GM12878 (cell line): ENCODE results near the gene FKBP1B.

ENCODE experiments used
- CTCF ChIP-seq, 3 experiments: IDR thresholded peaks in 2 of 3; conservative IDR thresholded peaks in 1 of 3; 2 replicates each; pipeline ENCODE4 v1.5.1; 2011; ENCODE audit warnings: low read depth in 3 of 3, low read length in 3 of 3, mild to moderate bottlenecking in 3 of 3, control low read depth in 2 of 3, moderate library complexity in 2 of 3, inconsistent platforms in 1 of 3, mixed read lengths in 1 of 3; ENCODE audit not compliant: control insufficient read depth in 2 of 3, insufficient read depth in 1 of 3; ENCODE audit errors: extremely low read depth in 1 of 3
- MYB ChIP-seq: fragments of 150-350 bp; IDR thresholded peaks from 2 replicates; pipeline ENCODE4 v1.6.1; 2014; ENCODE audit warnings: mild to moderate bottlenecking, low read depth, low read length, borderline replicate concordance
- POLR2A ChIP-seq: IDR thresholded peaks from 2 replicates; pipeline ENCODE4 v1.6.1; 2011; ENCODE audit warnings: low read depth, mild to moderate bottlenecking, low read length
- RAD21 ChIP-seq: IDR thresholded peaks from 2 replicates; pipeline ENCODE4 v1.6.1; 2011; ENCODE audit warnings: mild to moderate bottlenecking, low read depth, low read length, moderate library complexity; ENCODE audit not compliant: insufficient read depth
- SIN3A ChIP-seq: IDR thresholded peaks from 2 replicates; pipeline ENCODE4 v1.6.1; 2012; ENCODE audit warnings: low read depth, low read length, improper control_type of control experiment
- SP1 ChIP-seq: IDR thresholded peaks from one replicate; pipeline ENCODE4 v1.6.1; 2011; ENCODE audit warnings: low read depth, low read length

- TF ChIP-seq SP1 (no peak), POLR2A (no peak), MYB (no peak), CTCF (IDR thresholded peaks at IDR 0.05 in 2 of 3, conservative IDR thresholded peaks at IDR 0.05 in 1 of 3; ENCODE audit: control insufficient read depth in 2 of 3, extremely low read depth in 1 of 3, insufficient read depth in 1 of 3, low read depth in 3 of 3, low read length in 3 of 3) (no peak), SIN3A (no peak), RAD21 (no peak)
These were observed 3.4 kb downstream of the FKBP1B start for GRCh38 chr2:24052951-24053350.
